GM12892 (cell line): Measurements from ENCODE around the gene WIPF2.

Experiments
- DNase-seq: peaks from one replicate; pipeline ENCODE4 v3.0.0; 2011; ENCODE audit not compliant: insufficient read length
- FAIRE-seq: peaks from 2 replicates; lab custom pipeline; 2011; peaks lifted over from hg19 to GRCh38; lab: Jason Lieb, UNC
- POLR2A ChIP-seq: IDR thresholded peaks from 2 replicates; pipeline ENCODE4 v1.6.1; 2011; ENCODE audit warnings: low read depth, low read length, control low read depth
- POLR2AphosphoS5 ChIP-seq: IDR thresholded peaks from 2 replicates; pipeline ENCODE4 v1.6.1; 2011; ENCODE audit warnings: low read depth, low read length, control low read depth
- TAF1 ChIP-seq: IDR thresholded peaks from 2 replicates; pipeline ENCODE4 v1.6.1; 2011; ENCODE audit warnings: low read depth, mild to moderate bottlenecking, control low read depth, low read length, borderline replicate concordance

Gene WIPF2

DNA sequence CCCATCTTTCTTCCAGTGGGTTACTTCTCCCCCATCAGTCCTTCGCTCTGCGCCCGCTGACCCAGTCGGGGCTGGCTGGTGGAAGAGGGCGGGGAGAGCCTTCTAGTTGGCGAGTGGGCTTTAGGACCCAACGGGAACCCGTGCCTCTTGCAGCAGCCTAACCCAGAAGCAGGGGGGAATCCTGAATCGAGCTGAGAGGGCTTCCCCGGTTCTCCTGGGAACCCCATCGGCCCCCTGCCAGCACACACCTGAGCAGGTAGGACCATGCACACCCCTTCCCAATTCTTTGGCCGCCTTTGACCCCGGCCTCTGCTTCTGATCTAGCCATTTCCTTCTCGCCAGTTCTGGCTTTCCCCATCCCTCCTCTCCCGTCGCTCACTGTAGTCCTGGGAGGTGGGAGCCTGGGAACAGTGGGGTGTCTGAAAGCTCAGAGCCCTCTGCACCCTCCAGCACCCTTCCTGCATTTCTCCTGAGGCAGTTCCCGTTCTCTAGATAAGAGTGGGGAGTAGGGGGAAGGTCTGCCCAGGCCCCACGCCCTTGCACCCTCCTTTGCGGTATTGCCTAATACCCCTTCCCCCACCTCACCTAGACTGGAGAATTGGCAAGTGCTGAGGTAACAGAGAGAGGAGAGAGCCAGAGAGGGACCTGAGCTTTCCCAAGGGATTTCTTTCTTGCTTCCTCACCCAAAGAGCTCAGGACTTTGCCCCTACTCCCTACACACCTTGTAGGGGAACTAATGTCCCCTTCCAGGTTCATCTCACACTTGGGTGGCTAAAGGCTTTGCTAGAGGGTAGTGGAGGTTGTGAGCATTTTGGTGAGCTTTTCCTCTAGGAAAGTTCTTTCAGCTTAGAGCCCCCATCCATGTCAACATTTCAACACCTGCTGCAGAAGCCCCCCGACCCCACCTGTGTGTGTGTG lies 90.2 kb downstream of the WIPF2 start, which contains the start of gene RARA:
Gene RARA (plus strand): TSS at position 150 of the 918 bp plus-strand sequence. CDS start 22,039 bp downstream, outside the sequence.
- no peak for FAIRE-seq

DNA sequence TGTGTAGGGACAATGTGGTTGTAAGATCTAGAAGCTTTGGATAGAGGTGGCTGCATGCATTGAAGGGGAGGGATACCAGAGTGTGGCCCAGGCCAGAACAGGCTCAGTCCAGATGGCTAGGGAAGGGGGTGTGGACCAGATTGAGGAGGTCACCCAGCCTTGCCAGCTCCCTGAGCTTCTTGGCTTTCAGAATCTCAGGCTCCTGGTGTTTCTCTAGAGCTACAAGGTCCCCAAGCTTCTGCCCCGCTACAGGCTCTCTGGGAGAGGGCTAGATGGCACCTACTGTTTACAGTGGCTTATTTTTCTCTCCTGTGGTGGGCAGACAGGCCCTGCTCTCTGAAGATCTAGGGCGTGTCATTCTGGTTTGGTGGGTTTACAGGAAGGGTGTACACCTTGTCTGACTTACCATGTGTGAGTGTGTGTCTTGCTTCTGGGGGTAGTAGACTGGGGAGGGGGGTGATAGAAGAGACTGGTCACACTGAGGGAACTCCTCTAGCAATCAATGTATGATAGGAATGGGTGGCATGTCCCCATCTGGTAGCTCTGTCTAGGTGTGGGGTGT lies 90.9 kb downstream of the WIPF2 start:
- TF ChIP-seq POLR2AphosphoS5 (no peak), TAF1 (no peak), POLR2A (no peak)
- no peak for FAIRE-seq
- no peak for DNase-seq

More for the DNA sequence above, 90.2 kb downstream of the WIPF2 start, which contains the start of gene RARA:
- no peak for TF ChIP-seq POLR2A
- no peak for DNase-seq

DNA sequence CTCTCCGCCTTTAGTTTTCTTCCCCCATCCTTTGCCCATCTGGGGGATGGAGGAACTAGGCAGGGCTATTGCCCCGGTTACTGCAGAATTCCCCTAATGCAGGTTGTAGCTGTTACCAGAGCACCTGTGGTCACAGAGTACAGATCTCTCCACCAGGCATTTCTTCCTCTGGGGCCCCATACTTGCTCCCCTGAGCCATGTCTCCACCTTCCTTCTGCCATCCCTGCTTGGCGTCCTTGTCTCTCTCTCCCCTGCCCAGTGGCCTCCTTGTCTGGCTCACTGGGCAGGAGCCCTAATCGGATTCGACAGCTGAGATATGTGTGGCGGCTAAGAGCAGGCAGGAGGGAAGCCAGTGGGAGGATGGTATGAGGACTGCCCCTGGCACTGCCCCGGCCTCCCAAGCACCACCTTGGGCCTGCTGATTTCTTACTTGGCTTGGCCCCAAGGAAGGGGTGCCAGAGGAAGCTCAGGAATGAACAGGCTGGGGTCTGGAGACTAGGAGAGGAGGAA lies 91.8 kb downstream of the WIPF2 start:
- FAIRE-seq (no peak), DNase-seq (no peak)
- TF ChIP-seq TAF1, result no peak
- TF ChIP-seq POLR2A, result no peak
- no peak for TF ChIP-seq POLR2AphosphoS5

DNA sequence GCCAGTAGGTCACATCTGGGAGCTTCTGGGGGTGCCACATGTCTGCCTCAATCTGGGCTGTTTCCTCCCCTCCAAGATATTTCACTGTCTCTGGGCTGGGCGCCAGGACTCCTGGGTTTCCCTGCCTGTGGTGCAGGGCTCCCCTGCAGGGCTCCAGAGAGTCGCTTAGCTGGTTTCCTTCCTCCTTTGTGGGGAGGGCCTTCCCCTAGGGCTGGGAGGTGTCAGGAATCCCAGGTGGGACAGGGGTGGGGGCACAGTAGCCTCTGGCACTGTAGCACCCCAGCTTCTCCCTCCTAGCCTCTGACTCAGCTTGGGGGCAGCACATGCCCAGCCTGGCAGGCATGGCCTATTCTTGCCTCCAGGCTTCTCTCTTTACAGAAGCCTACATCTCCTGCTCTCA lies 92.5 kb downstream of the WIPF2 start:
- TF ChIP-seq POLR2A (no peak), POLR2AphosphoS5 (no peak), TAF1 (no peak)
- FAIRE-seq (no peak), DNase-seq (no peak)

DNA sequence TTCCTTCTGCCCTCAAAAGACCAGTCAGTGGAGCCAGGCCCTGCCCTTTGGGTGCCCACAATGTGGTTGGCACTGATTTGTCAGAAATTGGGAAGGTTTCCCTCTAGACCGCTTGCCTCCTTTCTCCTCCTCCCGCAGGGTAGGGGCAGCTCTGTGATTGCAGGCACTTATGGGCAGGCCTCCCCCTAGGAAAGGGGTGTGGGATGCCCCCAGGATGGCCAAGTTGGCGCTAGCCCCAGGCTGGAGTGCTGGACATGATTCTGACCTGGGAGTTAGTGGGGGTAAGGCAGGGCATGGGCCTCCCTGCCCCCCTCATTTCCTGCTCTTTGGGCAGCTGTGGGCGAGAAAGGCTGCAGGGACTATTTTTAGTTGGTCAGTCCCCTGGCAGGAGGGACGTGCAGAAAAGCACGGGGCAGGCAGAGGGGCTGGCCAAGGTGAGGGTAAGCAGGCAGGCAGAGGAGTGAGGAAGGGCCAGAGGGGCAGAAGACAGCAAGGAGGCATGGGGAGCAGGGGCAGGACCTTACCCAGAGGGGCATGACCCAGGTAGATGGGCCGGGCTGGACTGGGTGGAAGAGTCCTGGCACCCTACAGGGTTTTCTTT lies 93.1 kb downstream of the WIPF2 start:
- TF ChIP-seq POLR2AphosphoS5 (no peak), POLR2A (no peak), TAF1 (no peak)
- no peak for DNase-seq
- FAIRE-seq, result peak; percentile 44

DNA sequence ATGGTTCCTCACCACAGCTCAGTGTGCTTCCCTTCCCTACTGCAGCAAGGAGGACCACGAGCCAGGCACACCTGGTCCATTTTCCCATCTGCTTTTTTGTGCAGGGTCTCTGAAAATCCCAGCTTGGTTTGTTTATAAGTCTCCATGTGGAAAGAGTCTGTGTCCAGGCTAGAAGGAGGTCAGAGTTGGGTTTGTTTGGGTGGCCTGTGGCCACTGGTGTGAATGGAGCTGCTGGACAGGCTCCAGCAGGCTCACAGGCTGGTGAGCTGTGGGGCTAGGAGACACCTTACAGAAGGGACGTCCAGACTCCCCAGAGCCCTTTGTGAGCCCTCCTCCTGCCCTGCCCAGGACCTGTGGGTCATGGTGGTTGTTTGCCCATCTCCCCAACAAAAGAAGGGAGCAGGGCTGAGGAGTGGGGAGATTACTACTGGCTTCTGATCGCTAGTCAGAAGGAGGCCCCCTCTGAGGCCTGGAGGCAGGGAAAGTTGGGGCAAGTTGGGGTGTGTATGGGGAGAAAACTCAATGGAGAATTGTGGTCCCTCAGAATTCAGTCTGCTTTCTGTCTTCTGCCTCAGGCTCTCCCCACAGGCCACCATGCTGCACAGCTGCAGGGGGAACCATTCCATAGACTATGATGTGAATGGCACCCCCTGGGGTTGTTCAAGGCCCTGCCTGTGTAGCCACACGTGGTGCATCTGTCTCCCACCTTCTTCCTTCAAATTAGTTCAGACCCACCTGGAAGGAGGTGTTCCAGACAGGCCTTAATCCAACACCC lies 94.0 kb downstream of the WIPF2 start:
- no peak for TF ChIP-seq TAF1
- no peak for TF ChIP-seq POLR2AphosphoS5
- no peak for TF ChIP-seq POLR2A
- DNase-seq (no peak), FAIRE-seq (no peak)

DNA sequence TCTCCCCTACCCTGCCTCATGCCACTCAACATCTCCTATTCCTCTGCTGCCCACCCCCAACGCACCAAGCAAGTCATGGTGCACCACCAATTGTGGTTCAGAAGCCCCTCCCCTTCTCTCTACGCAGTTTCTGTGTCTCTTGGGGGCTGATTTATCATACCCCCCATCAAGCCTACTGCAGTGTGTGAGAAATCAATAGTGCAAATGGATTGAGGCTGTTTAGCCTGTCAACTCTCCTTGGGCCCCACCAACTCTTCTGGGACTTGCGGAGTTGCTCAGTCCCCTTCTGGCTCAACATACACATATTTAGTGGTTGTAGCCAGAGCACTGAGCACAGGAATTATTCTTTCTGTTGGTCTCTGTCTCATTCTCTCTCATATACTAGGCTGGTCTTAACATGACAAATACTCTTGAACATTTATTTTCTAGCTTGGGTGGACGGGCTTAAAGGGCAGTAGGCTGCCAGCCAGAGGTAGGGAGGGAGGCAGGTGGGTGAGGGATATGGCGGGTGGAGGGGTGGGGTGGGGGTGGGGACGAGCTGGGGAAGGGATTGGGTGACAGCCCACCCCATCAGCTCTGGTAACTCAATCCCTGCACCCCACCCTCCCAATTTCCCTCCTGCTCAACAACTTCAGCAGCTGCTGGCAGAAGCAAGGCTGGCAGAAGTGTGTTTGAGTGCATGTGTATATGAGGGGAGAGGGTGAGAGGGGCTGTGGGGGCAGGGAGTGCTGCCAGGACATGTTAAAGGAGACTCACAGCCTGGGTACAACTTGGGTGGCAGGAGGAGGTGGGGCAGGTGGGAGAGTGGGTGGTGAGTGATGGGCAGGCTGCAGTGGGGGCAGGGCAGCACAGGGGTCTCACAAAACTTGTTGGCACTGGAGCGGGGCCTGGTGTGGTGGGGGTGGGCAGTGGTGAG lies 94.8 kb downstream of the WIPF2 start:
- DNase-seq, result no peak
- no peak for TF ChIP-seq POLR2AphosphoS5
- no peak for TF ChIP-seq TAF1
- TF ChIP-seq POLR2A, result no peak
- no peak for FAIRE-seq

DNA sequence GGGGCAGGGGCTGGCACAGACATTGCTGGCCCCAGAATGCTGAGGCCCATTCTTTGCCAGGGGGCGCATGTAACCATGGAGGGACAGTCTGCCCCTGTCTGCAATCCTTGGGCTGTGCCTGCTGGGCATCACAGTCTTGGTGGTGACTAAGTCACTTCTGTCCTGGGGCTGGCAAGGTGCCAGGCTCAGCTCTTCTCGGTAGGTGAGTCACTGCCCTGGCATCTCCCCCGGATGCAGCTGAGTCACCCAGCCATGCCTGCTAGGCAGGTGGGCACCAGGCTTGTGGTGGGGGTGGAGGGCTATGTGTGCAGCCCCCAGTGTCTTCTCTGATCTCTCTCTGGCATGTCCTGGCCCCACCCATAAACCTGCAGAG lies 95.5 kb downstream of the WIPF2 start:
- DNase-seq (no peak), FAIRE-seq (peak; percentile 46)
- TF ChIP-seq TAF1 (no peak), POLR2AphosphoS5 (no peak), POLR2A (no peak)

DNA sequence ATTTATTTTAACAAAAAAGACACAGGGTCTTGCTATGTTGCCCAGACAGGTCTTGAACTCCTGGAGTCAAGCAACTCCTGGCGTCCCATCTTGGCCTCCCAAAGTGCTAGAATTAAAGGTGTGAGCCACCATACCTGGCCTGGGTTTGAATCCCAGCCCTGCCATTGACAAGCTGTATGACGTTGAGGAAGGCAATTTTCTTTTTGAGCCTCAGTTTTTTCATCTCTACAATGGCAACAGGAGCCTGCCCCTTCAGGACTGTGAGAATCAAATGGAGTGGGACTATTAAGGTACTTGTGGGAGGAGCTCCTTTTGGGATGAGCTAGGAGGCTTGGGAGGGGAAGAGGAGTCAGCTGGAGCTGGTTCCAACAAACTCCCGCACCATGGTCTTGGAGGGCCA lies 96.1 kb downstream of the WIPF2 start:
- TF ChIP-seq POLR2A (no peak), POLR2AphosphoS5 (no peak), TAF1 (no peak)

DNA sequence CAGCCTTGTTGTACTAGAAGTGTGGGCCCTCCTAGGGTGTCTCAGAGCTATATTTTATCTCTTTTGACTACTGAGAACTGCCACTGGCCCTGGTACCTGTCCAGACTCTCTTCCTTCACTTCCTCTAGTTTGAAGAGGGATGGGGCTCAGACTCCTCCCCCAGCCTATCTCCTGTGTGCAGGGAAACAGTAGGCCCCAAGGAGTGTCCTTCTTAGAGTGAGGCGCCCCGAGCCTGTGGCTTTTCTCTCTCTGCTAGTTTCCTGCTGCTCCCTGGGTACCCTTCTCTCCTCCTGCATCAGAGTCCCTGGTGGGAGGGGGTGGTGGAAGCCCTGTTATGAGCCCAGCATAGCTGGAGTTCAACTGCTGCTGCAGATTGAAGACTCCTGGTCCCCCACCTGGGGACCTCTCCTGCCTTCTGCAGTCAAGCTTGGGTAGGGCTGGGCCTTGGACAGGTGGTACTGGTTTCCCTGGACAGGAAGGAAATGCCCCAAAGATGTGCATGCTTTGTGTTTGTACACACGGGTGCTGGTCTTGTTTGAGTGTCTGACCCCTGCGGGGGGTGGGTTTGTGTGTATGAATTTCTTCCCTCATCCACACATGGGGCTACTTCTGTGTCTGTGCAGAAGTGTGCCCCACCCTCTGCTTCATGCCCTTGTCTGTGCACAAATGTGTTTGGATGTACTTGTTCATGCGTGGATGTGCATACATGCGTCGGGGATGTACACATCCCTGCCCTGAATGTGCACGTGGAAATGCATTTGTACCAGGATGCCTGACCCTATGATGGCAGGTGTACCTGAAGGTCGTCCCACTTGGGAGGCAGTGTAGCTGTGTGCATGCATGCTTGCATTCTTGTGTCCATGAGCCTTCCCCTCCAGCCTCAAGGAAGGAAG lies 96.8 kb downstream of the WIPF2 start:
- FAIRE-seq (no peak), DNase-seq (no peak)

More for the DNA sequence above, 96.1 kb downstream of the WIPF2 start:
- DNase-seq, result no peak
- FAIRE-seq, result no peak

More for the DNA sequence above, 96.8 kb downstream of the WIPF2 start:
- TF ChIP-seq TAF1, result no peak
- TF ChIP-seq POLR2A, result no peak
- no peak for TF ChIP-seq POLR2AphosphoS5
